Mucosa of stomach (tissue), 1 donor: ENCODE measurements around the gene NPY4R.
"Not testable (repeated sequence)": the region's sequence is repeated elsewhere in the genome, so short reads cannot be mapped to it uniquely, and the experiment has no call there.

ENCODE experiments used
- H3K27me3 ChIP-seq: one replicate; pipeline ENCODE4 v1.7.0; 2013; ENCODE audit warnings: mild to moderate bottlenecking, low read length; ENCODE audit not compliant: control insufficient read depth, insufficient read depth
- H3K36me3 ChIP-seq: one replicate; pipeline ENCODE4 v1.7.0; 2013; ENCODE audit warnings: low read length; ENCODE audit not compliant: control insufficient read depth, insufficient read depth
- H3K4me1 ChIP-seq: one replicate; pipeline ENCODE4 v1.7.0; 2013; ENCODE audit warnings: mild to moderate bottlenecking, low read length; ENCODE audit not compliant: control insufficient read depth, insufficient read depth
- H3K4me3 ChIP-seq: one replicate; pipeline ENCODE4 v1.7.0; 2013; ENCODE audit warnings: low read length
- H3K9ac ChIP-seq: one replicate; pipeline ENCODE4 v1.7.0; 2013; ENCODE audit warnings: mild to moderate bottlenecking, low read length, moderate library complexity
- H3K9me3 ChIP-seq: one replicate; pipeline ENCODE4 v1.7.0; 2013; ENCODE audit warnings: mild to moderate bottlenecking, low read length, moderate library complexity; ENCODE audit not compliant: control insufficient read depth
- donor health status: Pancreatic carcinoma.

The NPY4R gene

DNA sequence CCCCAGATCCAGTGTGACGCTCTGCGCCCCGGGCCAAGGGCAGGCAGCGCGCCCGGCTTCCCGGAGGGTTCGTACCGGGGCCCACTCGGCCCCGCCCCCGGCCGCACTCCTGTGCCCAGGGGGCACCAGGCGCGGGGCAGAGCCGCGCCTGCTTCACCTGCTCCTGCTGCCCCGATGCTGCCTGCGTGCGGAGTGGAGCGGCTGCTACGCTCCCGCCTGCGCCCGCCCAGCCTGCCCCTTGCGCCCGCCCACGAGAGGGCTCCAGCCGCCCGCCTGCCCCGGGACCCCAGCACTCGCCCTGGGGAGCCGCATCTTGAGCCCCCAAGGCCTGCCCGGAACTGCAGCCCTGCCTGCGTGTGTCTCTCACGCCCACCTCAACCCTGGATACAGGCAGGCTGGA is at the start of gene NPY4R:
Gene NPY4R, minus strand, starts transcription at position 194 of the 400 bp plus-strand sequence. CDS start 3,323 bp downstream, outside the sequence.
- H3K27me3 ChIP-seq, H3K9me3 ChIP-seq, H3K36me3 ChIP-seq, H3K9ac ChIP-seq, H3K4me1 ChIP-seq, H3K4me3 ChIP-seq: not testable (repeated sequence)

GRCh38 chr10:46515366-46515765 is 49.6 kb upstream of the NPY4R start:
- no peaks in the 10 kb centered on the region for H3K9me3 ChIP-seq
- H3K27me3 ChIP-seq: no peaks in the 10 kb centered on the region
- H3K4me1 ChIP-seq: no peaks in the 10 kb centered on the region
- H3K36me3 ChIP-seq: no peaks in the 10 kb centered on the region
- no peak overlapping the region for H3K4me3 ChIP-seq
- H3K9ac ChIP-seq: no peak overlapping the region

- no peaks in the 10 kb centered on the region for H3K36me3 ChIP-seq
Observed at GRCh38 chr10:46514899-46515298, 49.1 kb upstream of the NPY4R start.

GRCh38 chr10:46514431-46514861 is 48.7 kb upstream of the NPY4R start:
- Histone ChIP-seq H3K27me3 (no peaks in the 10 kb centered on the region), H3K36me3 (no peaks in the 10 kb centered on the region), H3K4me1 (no peaks in the 10 kb centered on the region), H3K4me3 (no peak overlapping the region), H3K9me3 (no peaks in the 10 kb centered on the region), H3K9ac (no peak overlapping the region)

More at GRCh38 chr10:46514899-46515298, 49.1 kb upstream of the NPY4R start:
- H3K9ac ChIP-seq: no peak overlapping the region
- no peaks in the 10 kb centered on the region for H3K9me3 ChIP-seq
- no peak overlapping the region for H3K4me3 ChIP-seq
- no peaks in the 10 kb centered on the region for H3K4me1 ChIP-seq
- no peaks in the 10 kb centered on the region for H3K27me3 ChIP-seq

- H3K36me3 ChIP-seq, H3K4me3 ChIP-seq, H3K4me1 ChIP-seq, H3K9ac ChIP-seq, H3K9me3 ChIP-seq, H3K27me3 ChIP-seq: not testable (repeated sequence)
Observed at GRCh38 chr10:46513333-46513732, 47.6 kb upstream of the NPY4R start.

GRCh38 chr10:46512725-46513124 is 47.0 kb upstream of the NPY4R start:
- not testable (repeated sequence) for H3K9me3 ChIP-seq, H3K4me1 ChIP-seq, H3K4me3 ChIP-seq, H3K27me3 ChIP-seq, H3K9ac ChIP-seq, H3K36me3 ChIP-seq

DNA sequence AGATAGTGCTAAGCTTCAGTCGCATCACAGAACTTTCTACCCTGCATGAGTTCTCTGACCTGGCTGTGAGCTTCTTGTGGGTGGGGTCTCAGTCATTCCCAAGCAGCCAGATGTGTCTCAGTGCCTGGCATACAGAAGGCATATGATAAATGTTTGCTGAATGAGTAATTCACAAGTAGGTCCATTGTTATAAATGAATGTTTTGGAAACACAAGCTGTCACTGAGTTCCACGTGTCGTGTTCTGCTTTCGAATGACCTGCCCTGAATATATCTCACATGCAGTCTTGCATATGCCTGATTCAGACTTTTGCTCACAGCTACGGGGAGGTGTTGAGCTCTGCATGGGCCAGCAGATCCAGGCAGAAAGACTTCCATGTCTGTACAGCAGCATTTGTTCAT is 46.2 kb upstream of the NPY4R start:
- not testable (repeated sequence) for H3K9ac ChIP-seq, H3K36me3 ChIP-seq, H3K27me3 ChIP-seq, H3K9me3 ChIP-seq, H3K4me3 ChIP-seq, H3K4me1 ChIP-seq

- H3K9ac ChIP-seq, H3K4me1 ChIP-seq, H3K4me3 ChIP-seq: not testable (repeated sequence)
Observed at GRCh38 chr10:46499990-46500389, 34.2 kb upstream of the NPY4R start.

GRCh38 chr10:46498985-46499703 is 33.4 kb upstream of the NPY4R start:
- not testable (repeated sequence) for H3K9ac ChIP-seq, H3K4me3 ChIP-seq, H3K9me3 ChIP-seq, H3K27me3 ChIP-seq, H3K4me1 ChIP-seq, H3K36me3 ChIP-seq

More at GRCh38 chr10:46499990-46500389, 34.2 kb upstream of the NPY4R start:
- H3K27me3 ChIP-seq, H3K36me3 ChIP-seq, H3K9me3 ChIP-seq: not testable (repeated sequence)

DNA sequence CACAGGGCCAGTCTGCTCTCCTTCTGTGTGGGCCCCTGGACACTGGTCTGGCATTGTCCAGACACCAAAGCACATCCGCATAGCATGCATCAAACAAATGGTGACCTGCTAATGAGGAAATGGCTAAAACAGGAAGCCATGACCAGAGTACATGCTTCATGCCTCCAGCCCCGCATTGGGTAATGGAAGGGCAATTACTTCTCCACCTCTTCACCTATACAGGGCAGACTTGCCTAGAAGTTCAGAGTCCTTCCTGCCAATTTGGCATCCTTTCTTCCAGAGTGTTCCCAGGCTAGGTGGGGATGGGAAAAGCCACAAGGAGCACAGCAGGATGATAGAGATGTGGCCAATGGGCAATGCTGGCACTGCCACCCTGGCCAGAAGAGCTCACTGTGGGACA is 32.1 kb upstream of the NPY4R start:
- not testable (repeated sequence) for H3K9ac ChIP-seq, H3K4me3 ChIP-seq, H3K27me3 ChIP-seq, H3K36me3 ChIP-seq, H3K9me3 ChIP-seq, H3K4me1 ChIP-seq

GRCh38 chr10:46497401-46497800 is 31.6 kb upstream of the NPY4R start:
- not testable (repeated sequence) for H3K4me1 ChIP-seq, H3K9me3 ChIP-seq, H3K36me3 ChIP-seq, H3K9ac ChIP-seq, H3K27me3 ChIP-seq, H3K4me3 ChIP-seq

- H3K9me3 ChIP-seq, H3K27me3 ChIP-seq, H3K4me3 ChIP-seq, H3K4me1 ChIP-seq, H3K36me3 ChIP-seq, H3K9ac ChIP-seq: not testable (repeated sequence)
Observed at GRCh38 chr10:46491364-46492114, 25.8 kb upstream of the NPY4R start.
